ENCODE data around the gene MGLL.

The MGLL gene

DNA sequence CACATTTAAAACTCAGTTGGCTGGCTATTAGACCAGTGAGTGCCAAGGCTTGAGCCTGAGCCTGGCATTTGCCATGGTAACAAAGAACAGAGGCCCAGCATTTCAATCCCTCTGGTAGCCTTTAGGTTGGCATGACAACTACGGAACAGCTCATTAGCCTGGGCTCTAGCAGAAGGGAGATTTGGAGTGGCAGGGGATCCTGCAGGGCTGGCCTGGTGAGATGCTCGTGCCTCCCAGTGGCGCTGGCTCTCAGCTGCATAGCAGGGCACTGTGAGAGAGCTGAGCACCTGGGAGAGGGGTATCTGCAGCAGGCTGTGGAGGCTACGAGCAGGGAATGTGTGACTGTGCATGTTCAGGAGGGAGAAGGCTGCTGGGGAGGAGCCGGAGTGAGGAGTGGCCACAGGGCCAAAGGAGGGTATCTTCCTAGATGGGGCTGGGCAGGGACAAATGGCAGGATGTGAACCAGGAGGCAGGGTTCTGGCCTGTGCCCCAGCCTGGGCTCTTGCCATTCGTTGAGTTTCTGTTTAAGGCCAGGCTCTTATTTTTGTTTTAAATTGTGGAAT, 155.1 kb downstream of the MGLL start:
- DNase-seq (ENCODE audit: low read depth): no peak
- TF ChIP-seq, protein P1, sequence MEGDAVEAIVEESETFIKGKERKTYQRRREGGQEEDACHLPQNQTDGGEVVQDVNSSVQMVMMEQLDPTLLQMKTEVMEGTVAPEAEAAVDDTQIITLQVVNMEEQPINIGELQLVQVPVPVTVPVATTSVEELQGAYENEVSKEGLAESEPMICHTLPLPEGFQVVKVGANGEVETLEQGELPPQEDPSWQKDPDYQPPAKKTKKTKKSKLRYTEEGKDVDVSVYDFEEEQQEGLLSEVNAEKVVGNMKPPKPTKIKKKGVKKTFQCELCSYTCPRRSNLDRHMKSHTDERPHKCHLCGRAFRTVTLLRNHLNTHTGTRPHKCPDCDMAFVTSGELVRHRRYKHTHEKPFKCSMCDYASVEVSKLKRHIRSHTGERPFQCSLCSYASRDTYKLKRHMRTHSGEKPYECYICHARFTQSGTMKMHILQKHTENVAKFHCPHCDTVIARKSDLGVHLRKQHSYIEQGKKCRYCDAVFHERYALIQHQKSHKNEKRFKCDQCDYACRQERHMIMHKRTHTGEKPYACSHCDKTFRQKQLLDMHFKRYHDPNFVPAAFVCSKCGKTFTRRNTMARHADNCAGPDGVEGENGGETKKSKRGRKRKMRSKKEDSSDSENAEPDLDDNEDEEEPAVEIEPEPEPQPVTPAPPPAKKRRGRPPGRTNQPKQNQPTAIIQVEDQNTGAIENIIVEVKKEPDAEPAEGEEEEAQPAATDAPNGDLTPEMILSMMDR (IDR thresholded peaks at IDR 0.05; ENCODE audit: control insufficient read depth, insufficient read depth, low read depth, low read length, missing control alignments): no peak
- no peak overlapping the region for H3K4me3 ChIP-seq (ENCODE audit: control insufficient read depth, low read depth, low read length)

GRCh38 chr3:127666676-127667075, 155.6 kb downstream of the MGLL start:
- TF ChIP-seq, protein P1 (IDR thresholded peaks at IDR 0.05; ENCODE audit: control insufficient read depth, insufficient read depth, low read depth, low read length, missing control alignments): no peak
- no peak for DNase-seq (ENCODE audit: low read depth)
- H3K4me3 ChIP-seq (ENCODE audit: control insufficient read depth, low read depth, low read length): no peak overlapping the region

DNA sequence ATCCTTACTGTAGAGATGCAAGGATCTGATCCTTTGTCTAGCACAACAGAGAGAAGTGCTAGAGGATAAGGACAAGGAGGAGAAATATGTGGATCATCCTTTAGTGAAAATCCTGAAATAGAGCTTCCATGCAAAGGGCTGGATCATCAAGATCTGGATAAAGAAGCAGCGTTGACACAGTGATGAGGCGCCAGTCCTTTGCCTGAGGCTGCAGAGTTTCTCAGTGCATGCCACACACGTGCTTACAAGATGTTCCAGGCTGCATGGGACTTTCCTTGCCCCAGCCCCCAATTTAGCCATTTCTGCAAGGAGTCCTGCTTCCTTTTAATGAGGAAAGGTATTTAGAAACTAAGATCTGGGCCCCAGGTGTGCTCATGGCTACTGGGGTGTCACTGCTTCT, 156.7 kb downstream of the MGLL start:
- no peak overlapping the region for H3K4me3 ChIP-seq (ENCODE audit: control insufficient read depth, low read depth, low read length)
- DNase-seq (ENCODE audit: low read depth): peak; percentile 5
- TF ChIP-seq, protein P1 (IDR thresholded peaks at IDR 0.05; ENCODE audit: control insufficient read depth, insufficient read depth, low read depth, low read length, missing control alignments): no peak

- DNase-seq (ENCODE audit: low read depth): no peak
- no peak overlapping the region for H3K4me3 ChIP-seq (ENCODE audit: control insufficient read depth, low read depth, low read length)
- TF ChIP-seq, protein P1 (IDR thresholded peaks at IDR 0.05; ENCODE audit: control insufficient read depth, insufficient read depth, low read depth, low read length, missing control alignments): no peak
These were observed 157.2 kb downstream of the MGLL start for GRCh38 chr3:127665165-127665564.

DNA sequence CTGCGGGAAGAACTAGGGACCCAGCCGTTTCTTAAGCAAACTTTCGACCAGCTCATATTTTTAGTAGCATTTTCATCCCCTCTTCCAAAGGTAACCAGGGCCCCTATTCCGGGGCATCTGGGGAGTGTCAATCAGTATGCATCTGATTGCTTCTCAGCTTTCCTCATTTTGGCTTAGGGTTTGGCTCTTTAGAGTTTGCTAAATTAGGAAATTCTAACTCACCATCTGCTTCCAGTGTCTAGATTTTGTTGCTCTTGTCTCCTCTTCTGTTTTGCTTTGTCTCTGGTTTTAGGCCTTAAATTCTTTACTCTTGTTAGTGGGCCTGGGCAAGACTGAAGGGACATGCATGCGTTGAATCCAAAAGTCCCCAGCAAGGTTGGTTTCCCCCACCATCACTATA, 159.2 kb downstream of the MGLL start:
- DNase-seq (ENCODE audit: low read depth): no peak
- no peak overlapping the region for H3K4me3 ChIP-seq (ENCODE audit: control insufficient read depth, low read depth, low read length)
- TF ChIP-seq, protein P1 (IDR thresholded peaks at IDR 0.05; ENCODE audit: control insufficient read depth, insufficient read depth, low read depth, low read length, missing control alignments): no peak

- no peak for DNase-seq (ENCODE audit: low read depth)
- TF ChIP-seq, protein P1 (IDR thresholded peaks at IDR 0.05; ENCODE audit: control insufficient read depth, insufficient read depth, low read depth, low read length, missing control alignments): no peak
- no peak overlapping the region for H3K4me3 ChIP-seq (ENCODE audit: control insufficient read depth, low read depth, low read length)
These were observed 160.3 kb downstream of the MGLL start for GRCh38 chr3:127662001-127662469.

Data from AG09309 (cell line).